ENCODE results near the gene LSM2.

DNA sequence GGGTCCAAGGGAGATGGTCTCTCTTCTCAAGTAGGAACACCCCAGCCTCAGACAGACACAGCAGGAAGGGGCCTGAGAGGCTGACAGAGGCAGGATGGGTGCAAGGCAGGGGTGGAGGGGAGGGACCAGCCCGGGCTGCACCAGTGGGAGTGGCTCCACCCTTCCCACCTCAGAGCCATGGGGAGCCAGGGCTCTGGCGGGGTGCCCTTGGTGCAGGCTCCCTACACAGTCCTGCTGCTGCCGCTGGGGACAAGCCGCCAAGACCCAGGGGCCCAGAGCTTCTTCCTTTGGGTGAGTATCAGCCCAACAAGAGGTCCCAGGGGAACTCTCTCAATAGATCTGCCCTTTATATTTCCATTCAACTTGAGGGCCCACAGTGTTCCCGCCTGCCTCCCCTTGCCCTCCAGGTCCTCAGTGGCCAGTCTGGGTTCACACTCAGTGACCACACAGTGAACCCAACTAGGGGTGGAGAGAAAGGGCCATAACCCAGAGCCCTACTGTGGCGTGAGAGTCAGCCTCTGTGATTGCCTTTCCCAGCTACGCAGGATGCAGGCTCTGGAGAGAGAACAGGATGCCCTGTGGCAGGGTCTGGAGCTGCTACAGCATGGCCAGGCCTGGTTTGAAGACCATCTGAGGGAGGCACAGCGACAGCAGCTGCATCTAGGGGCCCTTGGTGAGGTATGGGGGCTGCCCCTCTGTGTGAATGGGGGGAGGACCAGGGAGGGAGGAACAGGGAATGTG lies 43.7 kb downstream of the LSM2 start:
- TF ChIP-seq PHF8 (IDR thresholded peaks at IDR 0.05; ENCODE audit: borderline replicate concordance, low read length): no peak
- TF ChIP-seq JUND (IDR thresholded peaks at IDR 0.05; ENCODE audit: borderline replicate concordance, low read depth, low read length): no peak
- TF ChIP-seq JUND (tag; IDR thresholded peaks at IDR 0.05; ENCODE audit: borderline replicate concordance, low read depth, low read length): no peak
